GM18907 (cell line): Measurements from ENCODE around the gene DEFB124.
"Not testable (repeated sequence)": the region's sequence is repeated elsewhere in the genome, so short reads cannot be mapped to it uniquely, and the experiment has no call there.

Experiments
- ATAC-seq: cut with Tn5 transposase; IDR thresholded peaks from one replicate; pipeline ENCODE4 v1.9.1; 2021; ENCODE audit warnings: mild to moderate bottlenecking, moderate library complexity; ENCODE audit not compliant: unreplicated experiment

DEFB124 gene

GRCh38 chr20:31427576-31427975 lies 47.4 kb downstream of the DEFB124 start:
- ATAC-seq: not testable (repeated sequence)

DNA sequence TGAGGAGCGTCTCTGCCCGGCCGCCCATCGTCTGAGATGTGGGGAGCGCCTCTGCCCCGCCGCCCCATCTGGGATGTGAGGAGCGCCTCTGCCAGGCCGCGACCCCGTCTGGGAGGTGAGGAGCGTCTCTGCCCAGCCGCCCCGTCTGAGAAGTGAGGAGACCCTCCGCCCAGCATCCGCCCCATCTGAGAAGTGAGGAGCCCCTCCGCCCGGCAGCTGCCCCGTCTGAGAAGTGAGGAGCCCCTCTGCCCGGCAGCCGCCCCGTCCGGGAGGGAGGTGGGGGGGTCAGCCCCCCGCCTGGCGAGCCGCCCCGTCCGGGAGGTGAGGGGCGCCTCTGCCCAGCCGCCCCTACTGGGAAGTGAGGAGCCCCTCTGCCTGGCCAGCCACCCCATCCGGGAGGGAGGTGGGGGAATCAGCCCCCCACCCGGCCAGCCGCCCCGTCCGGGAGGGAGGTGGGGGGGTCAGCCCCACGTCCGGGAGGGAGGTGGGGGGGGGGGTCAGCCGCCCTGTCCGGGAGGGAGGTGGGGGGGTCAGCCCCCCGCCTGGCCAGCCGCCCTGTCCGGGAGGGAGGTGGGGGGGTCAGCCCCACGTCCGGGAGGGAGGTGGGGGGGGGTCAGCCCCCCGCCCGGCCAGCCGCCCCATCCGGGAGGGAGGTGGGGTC lies 47.9 kb downstream of the DEFB124 start:
- ATAC-seq: not testable (repeated sequence)

DNA sequence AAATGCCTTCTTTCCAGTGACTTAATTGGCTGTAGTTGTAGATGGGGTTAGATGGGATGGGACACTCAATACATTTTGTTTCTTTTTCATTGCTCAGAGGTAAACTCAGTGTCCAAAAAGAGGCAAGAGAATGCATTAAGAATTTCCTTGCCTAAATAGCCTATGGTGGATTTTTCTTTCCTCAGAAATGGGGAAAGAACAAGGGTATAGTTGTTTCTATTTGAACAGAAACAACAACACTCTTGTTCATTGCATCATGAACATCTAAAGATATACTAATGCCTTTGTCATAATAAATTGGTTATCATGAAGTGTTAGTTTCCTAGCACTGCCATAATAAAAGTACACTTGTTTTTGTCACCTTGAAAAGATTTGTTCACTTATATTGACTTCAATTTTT lies 49.1 kb downstream of the DEFB124 start:
- no peak for ATAC-seq

DNA sequence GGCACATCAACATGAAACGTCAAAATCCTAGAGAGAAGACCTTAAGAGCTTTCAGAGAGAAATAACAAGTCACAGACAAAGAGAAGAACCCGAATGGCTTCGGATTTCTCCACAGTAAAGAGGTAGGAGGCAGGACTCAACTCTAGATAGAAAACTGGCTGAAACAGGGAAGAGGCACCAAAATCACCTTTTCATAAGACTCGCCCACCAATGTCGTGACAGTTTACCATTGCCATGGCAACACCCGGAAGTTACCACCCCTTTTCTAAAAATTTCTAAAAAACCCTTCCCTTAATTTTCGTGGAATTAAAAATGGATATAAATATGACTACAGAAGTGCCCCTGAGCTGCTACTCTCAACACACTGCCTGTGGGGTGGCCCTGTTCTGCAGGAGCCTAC lies 56.6 kb downstream of the DEFB124 start:
- no peak for ATAC-seq

- ATAC-seq: no peak
Observed at GRCh38 chr20:31415653-31416052, 59.3 kb downstream of the DEFB124 start.
